ENCODE measurements around the gene TMEM120B. TPM values are rescaled to one million over a fixed set of nuclear protein-coding genes. Genes with fewer than 3 reads are reported as not detected.

The TMEM120B gene
- total RNA-seq, 2 experiments from 2014 or later, result 17.3 TPM

DNA sequence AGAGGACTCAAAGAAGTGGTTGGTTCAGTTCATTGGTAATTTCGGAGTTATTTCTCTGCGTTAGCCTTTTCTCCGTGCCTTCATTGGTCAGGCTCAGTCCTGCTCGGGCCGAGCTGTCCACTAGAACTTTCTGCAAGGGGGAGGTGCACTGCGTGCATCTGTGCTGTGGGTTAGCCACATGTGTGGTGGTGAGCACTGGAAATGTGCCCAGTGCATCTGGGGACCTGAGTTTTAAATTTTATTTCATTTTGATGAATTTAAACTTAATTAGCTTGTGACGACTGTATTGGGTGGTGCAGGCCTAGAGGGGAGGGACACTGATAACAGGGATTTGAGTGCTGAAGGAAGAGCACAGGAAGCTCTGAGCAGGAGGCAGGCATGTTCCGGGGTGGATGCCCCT is 115.8 kb downstream of the TMEM120B start:
- POLR2A ChIA-PET, result interaction anchor here (0.6 kb wide), 1 partner anchor 10 kb away, joined by 7 read pairs; no protein-coding TSS in a partner anchor
- CTCF ChIA-PET, result interaction anchor here (0.8 to 2.8 kb wide), 3 partner anchors 9 to 129 kb away, joined by 3 to 12 read pairs (median 5); no protein-coding TSS in a partner anchor

DNA sequence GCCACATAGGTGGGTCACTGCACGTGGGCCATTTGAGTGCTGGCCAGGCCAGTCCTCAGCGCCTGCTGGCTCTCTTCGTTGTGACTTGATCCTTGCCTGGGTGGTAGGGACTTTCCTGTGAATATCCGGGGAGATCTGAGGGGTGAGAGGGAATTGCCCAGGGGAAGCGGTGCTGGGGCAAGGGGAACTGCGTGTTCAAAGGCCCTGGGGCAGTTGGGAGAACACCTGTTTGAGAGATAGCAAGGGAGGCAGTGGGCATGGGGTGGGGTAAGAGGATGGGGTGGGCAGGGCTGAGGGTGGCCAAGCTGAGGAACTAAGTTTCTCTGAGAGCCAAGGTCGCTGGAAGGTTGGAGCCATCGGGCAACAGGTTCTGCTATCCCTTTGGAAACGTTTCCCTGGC is 116.3 kb downstream of the TMEM120B start:
- ChIA-PET CTCF (interaction anchor here (0.8 to 2.8 kb wide), 2 partner anchors 18 to 129 kb away, joined by 5 to 12 read pairs; no protein-coding TSS in a partner anchor), POLR2A (interaction anchor here (0.6 kb wide), 1 partner anchor 10 kb away, joined by 7 read pairs; no protein-coding TSS in a partner anchor)

DNA sequence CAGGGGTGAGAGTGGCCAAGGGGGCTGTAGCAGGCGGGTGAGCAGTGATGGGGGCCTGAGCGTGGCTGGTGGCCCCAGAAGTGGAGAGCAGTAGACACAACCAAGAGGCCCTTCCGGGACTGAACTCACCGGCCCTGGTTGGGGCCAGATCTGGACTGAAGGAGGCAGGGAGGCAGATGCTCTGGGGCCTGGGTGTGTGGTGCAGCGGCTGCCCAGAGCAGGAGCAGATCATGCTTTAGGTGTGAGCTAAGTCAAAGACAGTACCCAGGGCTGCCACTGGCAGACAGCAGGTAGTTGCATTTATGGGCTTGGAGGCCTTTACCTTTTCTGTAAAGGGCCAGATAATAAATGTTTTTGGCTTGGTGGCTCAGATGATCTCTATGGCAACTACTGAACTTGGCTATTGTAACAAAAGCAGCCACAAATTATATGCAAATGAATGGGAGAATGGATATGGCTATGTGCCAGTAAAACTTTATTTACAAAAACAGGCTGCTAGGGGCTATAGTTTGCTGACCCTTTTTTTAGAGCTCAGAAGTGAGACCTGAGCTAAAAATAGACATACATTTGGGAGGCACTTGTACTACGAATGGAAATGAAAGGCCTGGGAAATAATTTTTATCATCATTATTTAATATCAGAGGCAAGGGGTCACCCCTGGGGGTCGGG is 116.8 kb downstream of the TMEM120B start:
- ChIA-PET CTCF (interaction anchor here (0.7 kb wide), 1 partner anchor 9 kb away, joined by 3 read pairs; no protein-coding TSS in a partner anchor), POLR2A (interaction anchor here (0.7 to 0.8 kb wide), 2 partner anchors 23 to 162 kb away, joined by 3 to 7 read pairs; no protein-coding TSS in a partner anchor)

DNA sequence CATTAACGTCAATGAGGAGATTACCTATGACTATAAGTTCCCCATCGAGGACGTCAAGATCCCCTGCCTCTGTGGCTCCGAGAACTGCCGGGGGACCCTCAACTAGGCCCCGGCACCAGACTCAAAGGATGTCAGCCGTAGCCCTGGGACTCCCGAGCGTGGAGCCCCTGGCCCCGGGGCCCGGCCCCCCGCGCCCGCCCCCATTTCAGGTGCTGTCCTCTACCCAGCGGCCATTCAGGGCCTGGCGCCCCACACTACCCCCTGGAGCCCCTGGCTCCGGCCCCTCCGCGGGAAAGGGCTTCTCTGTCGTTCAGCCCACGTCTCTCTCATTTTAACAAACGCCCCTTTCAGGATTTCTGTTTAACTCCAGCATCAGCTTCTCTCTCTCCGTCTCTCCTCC is 117.6 kb downstream of the TMEM120B start:
- POLR2A ChIA-PET, result interaction anchor here (0.8 kb wide), 1 partner anchor 24 kb away, joined by 7 read pairs; no protein-coding TSS in a partner anchor
- CTCF ChIA-PET, result no interaction called here

DNA sequence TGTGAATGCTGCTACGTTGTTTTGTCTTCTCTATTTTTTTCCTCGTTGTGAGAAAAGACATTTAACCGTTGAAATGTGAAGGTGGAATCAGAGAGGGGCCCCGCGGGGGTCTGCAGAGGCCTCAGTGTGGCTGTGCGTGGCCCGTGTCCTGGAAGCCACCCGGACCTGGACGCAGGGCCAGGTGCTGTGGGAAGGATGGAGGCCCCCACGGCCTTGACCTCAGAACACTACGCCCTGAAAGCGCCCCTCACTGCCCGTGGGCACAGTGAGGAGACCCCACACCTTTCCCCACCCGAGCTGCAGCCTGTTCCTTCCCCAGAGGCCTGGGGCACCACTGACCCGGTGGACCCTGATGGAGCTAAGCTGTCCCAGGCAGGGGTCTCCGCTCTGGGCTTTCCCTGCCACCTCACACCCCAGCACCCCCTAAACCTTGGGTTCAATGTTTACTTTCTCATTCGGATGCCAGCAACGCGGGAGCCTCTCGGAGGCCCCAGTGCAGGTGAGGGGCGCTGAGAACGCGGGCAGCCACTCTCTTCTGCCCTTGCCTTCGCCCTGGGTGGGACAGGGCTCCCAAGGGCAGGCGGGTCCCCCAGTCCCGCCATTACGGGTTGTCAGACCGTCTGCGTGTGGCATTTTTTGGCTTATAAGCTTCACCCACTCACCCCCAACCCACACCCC is 118.2 kb downstream of the TMEM120B start:
- CTCF ChIA-PET, result interaction anchor here (1.4 to 1.5 kb wide), 2 partner anchors 19 to 36 kb away, joined by 3 to 10 read pairs; no protein-coding TSS in a partner anchor

More for the DNA sequence above, 118.2 kb downstream of the TMEM120B start:
- POLR2A ChIA-PET, result no interaction called here

Other genes with a start within 250 kb of the TMEM120B start
- 10 to 100 TPM; 61.8 to 63.4 TPM for gene KDM2B, start 131.7 kb upstream of the TMEM120B start, total RNA-seq
- 10 to 100 TPM; 52.0 to 53.7 TPM for gene ORAI1, start 86.2 kb upstream of the TMEM120B start, total RNA-seq
- 1 to 10 TPM; 1.0 to 1.6 TPM for gene MORN3, start 43.1 kb upstream of the TMEM120B start, total RNA-seq
- gene RHOF, start 80.9 kb downstream of the TMEM120B start, total RNA-seq, result 100 to 1,000 TPM; 110 to 116 TPM
- gene SETD1B, start 91.3 kb downstream of the TMEM120B start, total RNA-seq, result 10 to 100 TPM; 22.2 to 23.4 TPM
- not detected for gene HPD, start 146.1 kb downstream of the TMEM120B start, total RNA-seq
- 10 to 100 TPM; 70.8 to 73.7 TPM for gene PSMD9, start 176.0 kb downstream of the TMEM120B start, total RNA-seq
- under 1 TPM; 0.65 to 0.78 TPM for gene CFAP251, start 205.8 kb downstream of the TMEM120B start, total RNA-seq